Testis (tissue), 3 donors: ENCODE measurements around the gene RNF166. TPM values are rescaled to one million over a fixed set of nuclear protein-coding genes. Genes with fewer than 3 reads are reported as not detected.

Experiments used
- DNase-seq: peaks from one replicate; pipeline ENCODE4 v3.0.0-alpha.2; 2019
- H3K27ac ChIP-seq, 2 donors: fragments of 200-600 bp; sonication (generic); one replicate each; pipeline ENCODE4 v1.5.1; 2019
- H3K27me3 ChIP-seq: fragments of 200-600 bp; sonication (generic); one replicate; pipeline ENCODE4 v1.5.1; 2019
- H3K36me3 ChIP-seq: fragments of 200-600 bp; sonication (generic); one replicate; pipeline ENCODE4 v1.5.1; 2017; ENCODE audit warnings: low read depth; ENCODE audit errors: missing control alignments
- H3K4me1 ChIP-seq: fragments of 200-600 bp; sonication (generic); one replicate; pipeline ENCODE4 v1.5.1; 2019
- H3K4me3 ChIP-seq, 2 donors: fragments of 200-600 bp; sonication (generic); one replicate each; pipeline ENCODE4 v1.5.1; 2017 to 2019
- H3K9me3 ChIP-seq: fragments of 200-600 bp; sonication (generic); one replicate; pipeline ENCODE4 v1.5.1; 2017
- POLR2A ChIP-seq: fragments of 450-650 bp; IDR thresholded peaks from one replicate; pipeline ENCODE4 v1.6.1; 2017; ENCODE audit warnings: antibody characterized with exemption, mild to moderate bottlenecking, moderate library complexity
- WGBS, 2 donors: methylation state at CpG; one replicate each; pipeline ENCODE4 v1.1.5; 2018; 5-methylcytosine and 5-hydroxymethylcytosine counted together
- intact Hi-C: fragments of 100-400 bp; cut with DNase I; formaldehyde crosslinking; loops from one replicate; pipeline ENCODE4 v1.15.1; 2023; ENCODE audit warnings: low total_unique reads
- polyA plus RNA-seq: library from polyadenylated mRNA; stranded (reverse); fragments of 350-450 nt; fragmentation: Illumina TruSeq; extraction: RNeasy Lipid Tissue Mini Kit (QIAGEN cat#74804); gene quantifications from one replicate; pipeline ENCODE4 v1.2.3, GENCODE V29; 2014; ENCODE audit warnings: low read depth, low replicate concordance; ENCODE audit not compliant: insufficient read depth
- total RNA-seq, 2 donors: library from RNA; depleted of rRNA; stranded (reverse); fragments of >200 nt; gene quantifications; one replicate each; pipeline ENCODE4 v1.2.3, GENCODE V29; 2016
- TF ChIP-seq, protein P1 (sequence below), 3 experiments: fragments of 450-650 bp in 2 of 3; fragments of 200-600 bp in 1 of 3; sonication (generic) in 1 of 3; IDR thresholded peaks; one replicate each; pipeline ENCODE4 v1.5.1; 2016 to 2019; ENCODE audit warnings: antibody characterized with exemption in 3 of 3, mild to moderate bottlenecking in 2 of 3, moderate library complexity in 1 of 3

Gene RNF166
- total and polyA plus RNA-seq, 3 donors from 2014 or later = 18.3 to 41.3 (median 37.4) TPM

DNA sequence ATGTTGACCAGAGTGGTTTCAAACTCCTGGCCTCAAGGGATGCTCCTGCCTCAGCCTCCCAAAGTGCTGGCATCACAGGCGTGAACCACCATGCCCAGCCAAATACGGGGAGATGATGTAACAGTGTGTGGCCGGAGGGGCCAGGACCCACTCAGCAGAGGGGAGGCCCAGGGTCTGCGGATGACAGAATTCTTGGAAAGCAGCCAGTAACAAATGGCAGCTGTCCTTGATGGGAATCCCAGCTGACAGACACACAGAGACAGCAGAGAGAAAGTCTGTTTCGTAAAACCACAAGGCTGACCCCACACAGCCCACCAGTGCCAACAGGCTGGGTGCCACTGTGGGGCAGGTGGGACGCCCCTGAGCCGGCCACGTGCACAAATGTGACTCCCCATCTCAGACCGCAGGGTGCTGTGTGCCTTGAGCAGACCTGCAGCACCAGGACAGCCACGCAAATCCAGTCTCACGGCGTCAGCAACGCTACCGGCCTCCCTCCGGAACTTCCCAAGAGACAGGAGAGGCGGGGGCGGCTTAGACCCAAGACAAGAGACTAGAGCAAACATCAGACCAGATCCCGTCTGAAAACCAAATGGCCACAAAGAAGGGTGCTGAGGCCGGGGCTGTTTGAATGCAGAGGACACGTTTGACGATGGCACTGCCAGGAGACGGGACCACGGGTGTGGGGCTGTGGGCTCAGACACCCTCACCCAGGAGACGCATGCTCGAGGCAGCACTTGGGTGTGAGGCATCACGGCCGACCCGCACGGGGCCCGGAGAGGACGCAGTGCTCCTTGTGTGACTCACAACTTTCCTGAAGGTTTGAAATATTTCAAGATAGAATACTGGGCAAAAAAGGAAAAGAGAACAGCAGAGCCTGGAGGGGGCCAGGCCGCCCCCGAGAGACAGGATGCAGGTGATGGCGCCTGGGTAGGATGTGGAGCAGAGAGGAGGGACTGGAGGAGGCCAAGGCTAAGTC, 24.7 kb upstream of the RNF166 start:
- WGBS, 2 donors = 70 to 83% methylated on average over 34 of the region's 34 CpGs
- Histone ChIP-seq H3K4me3 (no peak overlapping the region), H3K27me3 (no peaks in the 10 kb centered on the region), H3K27ac (no peak overlapping the region), H3K36me3 (no peaks in the 10 kb centered on the region), H3K9me3 (no peaks in the 10 kb centered on the region), H3K4me1 (no peaks in the 10 kb centered on the region)
- DNase-seq = no peak
- TF ChIP-seq POLR2A = no peak
- TF ChIP-seq, protein P1, sequence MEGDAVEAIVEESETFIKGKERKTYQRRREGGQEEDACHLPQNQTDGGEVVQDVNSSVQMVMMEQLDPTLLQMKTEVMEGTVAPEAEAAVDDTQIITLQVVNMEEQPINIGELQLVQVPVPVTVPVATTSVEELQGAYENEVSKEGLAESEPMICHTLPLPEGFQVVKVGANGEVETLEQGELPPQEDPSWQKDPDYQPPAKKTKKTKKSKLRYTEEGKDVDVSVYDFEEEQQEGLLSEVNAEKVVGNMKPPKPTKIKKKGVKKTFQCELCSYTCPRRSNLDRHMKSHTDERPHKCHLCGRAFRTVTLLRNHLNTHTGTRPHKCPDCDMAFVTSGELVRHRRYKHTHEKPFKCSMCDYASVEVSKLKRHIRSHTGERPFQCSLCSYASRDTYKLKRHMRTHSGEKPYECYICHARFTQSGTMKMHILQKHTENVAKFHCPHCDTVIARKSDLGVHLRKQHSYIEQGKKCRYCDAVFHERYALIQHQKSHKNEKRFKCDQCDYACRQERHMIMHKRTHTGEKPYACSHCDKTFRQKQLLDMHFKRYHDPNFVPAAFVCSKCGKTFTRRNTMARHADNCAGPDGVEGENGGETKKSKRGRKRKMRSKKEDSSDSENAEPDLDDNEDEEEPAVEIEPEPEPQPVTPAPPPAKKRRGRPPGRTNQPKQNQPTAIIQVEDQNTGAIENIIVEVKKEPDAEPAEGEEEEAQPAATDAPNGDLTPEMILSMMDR (IDR thresholded peaks at IDR 0.05) = no peak
- intact Hi-C loops = loop anchor here (10.0 kb wide), 1 partner anchor 434 kb away; no protein-coding TSS in a partner anchor

DNA sequence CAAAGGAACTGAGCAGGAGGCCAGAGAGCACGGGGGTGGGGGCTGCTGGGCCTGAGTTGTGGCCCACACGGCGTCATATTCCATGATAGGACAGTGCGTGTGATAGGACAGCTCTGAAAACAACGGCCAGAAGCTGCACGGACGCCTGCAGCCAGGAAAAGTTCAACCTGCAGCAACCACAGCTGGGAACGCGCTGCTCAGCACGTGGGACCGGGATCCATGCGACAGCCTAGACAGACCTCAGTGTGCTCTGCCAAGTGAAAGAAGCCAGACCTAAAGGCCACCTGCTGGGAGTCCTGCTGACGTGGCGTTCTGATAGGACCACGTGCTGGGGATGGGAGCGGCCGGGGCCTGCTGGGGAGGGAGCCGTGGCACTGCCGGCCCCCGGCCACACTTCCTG, 21.7 kb upstream of the RNF166 start:
- whole genome bisulfite sequencing, 2 donors = 61 to 63% methylated on average over 7 to 20 of the region's 20 CpGs
- no peak for TF ChIP-seq POLR2A
- TF ChIP-seq, protein P1 (IDR thresholded peaks at IDR 0.05) = no peak
- H3K36me3 ChIP-seq = no peaks in the 10 kb centered on the region
- DNase-seq = no peak
- H3K27ac ChIP-seq = no peak overlapping the region
- no peaks in the 10 kb centered on the region for H3K27me3 ChIP-seq
- intact Hi-C loops = no loop called here
- no peak overlapping the region for H3K4me3 ChIP-seq
- no peaks in the 10 kb centered on the region for H3K4me1 ChIP-seq
- H3K9me3 ChIP-seq = no peaks in the 10 kb centered on the region

DNA sequence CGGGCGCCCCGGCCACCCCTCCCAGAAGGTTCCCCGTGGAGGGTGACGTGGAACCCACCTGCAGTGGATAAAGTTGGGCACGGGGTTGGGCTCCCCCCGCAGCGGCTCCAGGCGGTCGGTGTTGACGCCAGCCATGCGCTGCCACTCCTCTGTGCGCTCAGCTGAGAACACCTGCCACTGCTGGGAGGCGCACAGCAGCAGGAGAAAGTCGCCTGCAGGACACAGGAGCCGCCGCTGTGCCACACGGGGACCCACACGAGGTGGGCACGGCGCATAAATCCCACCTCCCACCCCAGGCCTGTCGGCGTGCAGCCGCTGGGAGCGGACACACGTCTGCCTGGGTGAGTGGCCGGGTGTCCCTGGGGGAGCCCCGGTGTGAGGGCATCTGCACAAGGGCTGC, 20.8 kb upstream of the RNF166 start:
- 95% methylated on average over 28 of the region's 28 CpGs; no CpG with 5 or more reads in 1 of the 2 donors for WGBS, 2 donors
- Histone ChIP-seq H3K9me3 (no peaks in the 10 kb centered on the region), H3K4me3 (no peak overlapping the region), H3K36me3 (no peaks in the 10 kb centered on the region), H3K27ac (no peak overlapping the region), H3K27me3 (no peaks in the 10 kb centered on the region), H3K4me1 (no peaks in the 10 kb centered on the region)
- intact Hi-C loops = no loop called here
- DNase-seq = no peak
- TF ChIP-seq, protein P1 (IDR thresholded peaks at IDR 0.05) = no peak
- TF ChIP-seq POLR2A = no peak

DNA sequence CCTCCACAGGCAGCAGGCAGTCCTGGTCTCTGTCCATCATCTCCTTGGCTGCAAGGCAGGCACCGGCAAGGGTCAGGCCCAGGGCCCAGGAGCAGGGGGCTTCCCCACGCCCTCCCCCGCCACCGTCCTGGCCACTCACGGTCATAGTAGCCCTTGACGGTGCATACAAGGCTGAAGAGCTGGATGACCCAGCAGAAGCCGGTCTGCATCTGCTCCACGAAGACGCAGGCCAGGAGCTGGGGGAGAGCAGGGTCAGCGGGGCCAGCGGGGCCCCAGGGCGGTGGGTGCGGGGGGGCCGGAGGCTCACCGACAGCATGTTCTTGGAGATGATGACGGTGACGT, 20.2 kb upstream of the RNF166 start:
- H3K4me3 ChIP-seq = no peak overlapping the region
- no peak overlapping the region for H3K27ac ChIP-seq
- no peaks in the 10 kb centered on the region for H3K9me3 ChIP-seq
- no peak for TF ChIP-seq POLR2A
- TF ChIP-seq, protein P1 (IDR thresholded peaks at IDR 0.05) = no peak
- no peaks in the 10 kb centered on the region for H3K4me1 ChIP-seq
- intact Hi-C loops = no loop called here
- WGBS, 2 donors = 83 to 90% methylated on average over 8 to 14 of the region's 17 CpGs
- no peaks in the 10 kb centered on the region for H3K36me3 ChIP-seq
- no peak for DNase-seq
- H3K27me3 ChIP-seq = no peaks in the 10 kb centered on the region
